T1000 (cell line): ENCODE measurements around the gene KAT5.
A peak's percentile ranks its signal among the peaks of the same experiment; 100 is the strongest.
"Not testable (repeated sequence)": the region's sequence is repeated elsewhere in the genome, so short reads cannot be mapped to it uniquely, and the experiment has no call there.

Source experiments
- DNase-seq: peaks from one replicate; lab custom pipeline; 2025; ENCODE audit warnings: mixed read lengths; lab: John Stamatoyannopoulos, UW

The KAT5 gene

GRCh38 chr11:65709661-65710060 is 2.4 kb upstream of the KAT5 start:
- no peak for DNase-seq

- DNase-seq, result no peak
Measured at GRCh38 chr11:65710421-65710820, 1.6 kb upstream of the KAT5 start.

GRCh38 chr11:65712633-65713076 is 603 bp downstream of the KAT5 start:
- DNase-seq, result no peak

- no peak for DNase-seq
Measured at GRCh38 chr11:65713212-65713969, 1.3 kb downstream of the KAT5 start.

- no peak for DNase-seq
Measured at GRCh38 chr11:65714433-65714832, 2.4 kb downstream of the KAT5 start.

GRCh38 chr11:65716302-65716701 is 4.2 kb downstream of the KAT5 start:
- no peak for DNase-seq

GRCh38 chr11:65716774-65717405 is 4.8 kb downstream of the KAT5 start:
- no peak for DNase-seq

GRCh38 chr11:65717906-65718305 is 5.9 kb downstream of the KAT5 start:
- DNase-seq, result no peak

GRCh38 chr11:65718531-65718930 is 6.5 kb downstream of the KAT5 start:
- DNase-seq, result no peak

- DNase-seq, result no peak
Measured at GRCh38 chr11:65718964-65719492, 7.0 kb downstream of the KAT5 start.

- peak; percentile 45 for DNase-seq
Measured at GRCh38 chr11:65719871-65720210, 7.8 kb downstream of the KAT5 start.

GRCh38 chr11:65720211-65720934 is 8.3 kb downstream of the KAT5 start, which contains the start of gene RNASEH2C:
Gene RNASEH2C, minus strand, starts transcription at chr11:65720798. Its CDS starts 40 bp downstream, at chr11:65720758.
- peak; percentile 73 for DNase-seq

GRCh38 chr11:65722261-65722660 is 10.2 kb downstream of the KAT5 start:
- DNase-seq, result no peak

GRCh38 chr11:65726660-65727059 is 14.6 kb downstream of the KAT5 start:
- no peak for DNase-seq

- DNase-seq, result no peak
Measured at GRCh38 chr11:65727865-65728264, 15.8 kb downstream of the KAT5 start.

GRCh38 chr11:65730461-65730860 is 18.4 kb downstream of the KAT5 start:
- DNase-seq, result no peak

GRCh38 chr11:65735111-65735510 is 23.1 kb downstream of the KAT5 start:
- not testable (repeated sequence) for DNase-seq

- DNase-seq, result no peak
Measured at GRCh38 chr11:65736810-65737209, 24.8 kb downstream of the KAT5 start.

- DNase-seq, result no peak
Measured at GRCh38 chr11:65739022-65739421, 27.0 kb downstream of the KAT5 start.

- DNase-seq, result no peak
Measured at GRCh38 chr11:65741185-65741584, 29.1 kb downstream of the KAT5 start.

- no peak for DNase-seq
Measured at GRCh38 chr11:65742353-65742752, 30.3 kb downstream of the KAT5 start.

- no peak for DNase-seq
Measured at GRCh38 chr11:65743681-65744025, 31.6 kb downstream of the KAT5 start.
